T-helper 22 cell (primary cell): ENCODE results near the gene L3MBTL1.

Experiments
- DNase-seq: peaks from one replicate; pipeline ENCODE4 v3.0.0-alpha.2; 2020; ENCODE audit warnings: low read depth

L3MBTL1 gene

DNA sequence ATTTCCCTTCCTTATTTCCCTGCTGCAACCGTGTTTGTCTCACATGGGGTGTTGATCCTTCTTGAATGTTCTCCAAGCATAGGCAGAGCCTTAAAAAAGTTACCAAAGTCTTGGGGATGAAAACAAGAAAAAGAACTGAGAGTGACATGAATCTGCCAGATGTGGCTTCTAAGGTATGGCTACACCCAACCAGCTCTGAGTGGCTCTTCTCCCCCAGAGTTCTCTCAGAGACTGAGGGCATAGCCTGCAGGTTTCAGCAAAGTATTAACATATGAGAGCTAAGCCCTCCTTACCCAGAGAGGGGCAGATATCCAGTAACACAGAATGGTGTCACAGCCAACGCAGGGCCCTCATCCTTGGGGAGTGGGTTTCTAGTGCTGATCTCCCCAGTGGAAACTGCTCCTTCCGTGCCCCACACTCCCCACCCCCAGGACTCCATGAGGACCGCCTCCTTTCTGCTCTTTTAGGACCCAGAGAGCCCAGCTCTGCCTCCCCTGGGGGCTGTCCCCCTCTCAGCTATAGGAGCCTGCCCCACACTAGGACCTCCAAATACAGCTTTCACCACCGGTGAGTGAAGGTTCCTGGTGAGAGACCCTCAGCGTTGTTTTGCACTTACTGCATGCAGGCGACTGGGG, 28.0 kb downstream of the L3MBTL1 start:
- no peak for DNase-seq

DNA sequence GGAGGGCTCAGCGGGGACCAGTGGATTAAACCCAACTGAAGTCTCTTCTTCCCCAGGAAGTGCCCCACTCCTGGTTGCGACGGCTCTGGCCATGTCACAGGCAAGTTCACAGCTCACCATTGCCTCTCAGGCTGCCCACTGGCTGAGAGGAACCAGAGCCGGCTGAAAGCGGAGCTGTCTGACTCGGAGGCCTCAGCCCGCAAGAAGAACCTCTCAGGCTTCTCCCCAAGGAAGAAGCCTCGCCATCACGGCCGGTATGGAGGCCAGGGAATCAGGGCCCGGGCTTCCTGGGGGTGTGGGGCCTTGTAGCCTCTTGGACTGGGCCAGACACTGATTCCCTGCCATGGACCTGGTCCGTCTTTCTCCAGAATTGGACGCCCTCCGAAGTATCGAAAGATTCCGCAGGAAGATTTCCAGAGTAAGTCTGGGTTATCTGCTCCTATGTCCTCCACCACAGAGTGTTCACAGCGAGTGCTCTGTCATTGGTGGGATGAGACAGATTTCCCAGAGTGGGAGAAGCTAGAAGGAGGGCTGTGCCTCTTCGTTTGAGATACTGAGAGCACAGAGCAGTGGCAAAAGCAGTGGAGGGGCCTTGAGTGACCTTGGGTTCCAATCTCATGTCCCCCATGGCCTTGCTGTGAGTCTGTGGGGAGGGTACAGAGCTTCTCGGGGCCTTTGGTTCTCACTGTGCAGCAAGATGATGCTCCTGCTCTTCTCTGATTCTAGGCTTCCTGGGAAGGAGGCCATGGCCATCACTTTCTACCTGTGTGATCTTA, 28.7 kb downstream of the L3MBTL1 start:
- no peak for DNase-seq

DNA sequence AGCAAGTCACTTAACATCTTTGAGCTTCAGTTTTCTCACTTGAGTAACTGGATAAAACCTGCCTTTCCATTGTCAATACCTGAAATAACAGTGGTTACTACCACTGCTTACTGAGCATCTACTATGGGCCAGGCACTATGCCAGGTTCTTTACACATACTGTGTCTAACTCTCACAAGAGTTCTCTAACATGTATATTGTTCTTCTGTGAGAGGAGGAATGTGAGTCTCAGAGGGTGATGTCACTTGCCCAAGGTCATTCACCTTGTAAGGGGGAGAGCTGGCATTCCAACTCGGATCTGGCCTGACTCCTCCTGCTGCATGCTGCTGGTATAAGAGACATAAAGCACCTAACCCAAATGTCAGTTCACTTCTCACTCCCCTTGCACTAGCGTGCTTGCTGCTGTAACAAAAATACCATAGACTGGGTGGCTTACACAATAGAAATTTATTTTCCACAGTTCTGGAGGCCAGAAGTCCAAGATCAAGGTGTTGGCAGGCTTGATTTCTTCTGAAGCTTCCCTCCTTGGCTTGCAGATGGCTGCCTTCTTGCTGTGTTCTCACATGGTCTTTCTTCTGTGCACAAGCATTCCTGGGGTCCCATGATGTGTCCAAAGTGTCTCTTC, 29.4 kb downstream of the L3MBTL1 start:
- no peak for DNase-seq

DNA sequence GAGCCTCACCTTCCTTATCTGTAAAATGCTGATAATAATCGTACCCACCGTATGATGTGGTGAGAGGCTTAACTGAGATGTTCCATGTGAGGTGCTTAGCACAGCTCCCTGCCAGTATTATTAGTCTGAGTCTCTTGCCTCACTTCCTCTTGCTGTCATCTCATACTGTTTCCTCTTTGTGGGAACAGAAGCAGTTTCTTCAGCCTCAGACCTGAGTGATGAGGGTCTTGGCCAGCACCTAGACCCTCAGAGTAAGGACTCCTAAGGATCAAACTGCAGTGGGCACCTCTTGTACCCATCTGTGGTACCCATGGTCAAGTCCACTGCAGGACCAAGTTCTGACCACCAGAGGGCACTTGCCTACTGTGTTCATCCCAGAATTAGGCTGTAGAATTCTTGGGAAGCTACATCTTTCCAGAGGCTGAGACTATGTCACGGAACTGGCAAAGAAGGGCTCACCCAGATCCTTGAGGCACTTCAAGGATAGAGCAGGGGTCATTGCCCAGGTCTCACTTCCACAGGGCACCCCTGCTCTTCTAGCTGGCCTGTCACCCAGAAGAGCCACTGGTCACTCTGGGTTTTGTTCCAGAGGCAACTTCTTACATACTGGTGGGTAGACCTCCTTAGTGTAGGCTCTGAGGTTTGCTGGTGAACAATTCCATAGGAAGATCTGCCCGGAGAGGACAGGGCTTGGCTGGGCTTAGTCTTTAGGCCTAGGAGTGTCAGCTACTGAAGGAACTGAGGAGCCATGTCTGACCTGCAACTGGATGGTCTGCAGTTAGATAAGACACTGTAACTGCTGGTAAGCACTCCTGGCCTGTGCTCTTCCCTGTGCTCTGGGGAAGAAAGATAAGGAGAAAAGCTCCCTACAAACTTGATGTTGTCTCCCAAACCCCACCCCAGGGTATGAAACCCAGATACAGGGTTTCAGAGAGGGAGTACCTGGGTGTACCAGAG, 30.7 kb downstream of the L3MBTL1 start:
- no peak for DNase-seq

DNA sequence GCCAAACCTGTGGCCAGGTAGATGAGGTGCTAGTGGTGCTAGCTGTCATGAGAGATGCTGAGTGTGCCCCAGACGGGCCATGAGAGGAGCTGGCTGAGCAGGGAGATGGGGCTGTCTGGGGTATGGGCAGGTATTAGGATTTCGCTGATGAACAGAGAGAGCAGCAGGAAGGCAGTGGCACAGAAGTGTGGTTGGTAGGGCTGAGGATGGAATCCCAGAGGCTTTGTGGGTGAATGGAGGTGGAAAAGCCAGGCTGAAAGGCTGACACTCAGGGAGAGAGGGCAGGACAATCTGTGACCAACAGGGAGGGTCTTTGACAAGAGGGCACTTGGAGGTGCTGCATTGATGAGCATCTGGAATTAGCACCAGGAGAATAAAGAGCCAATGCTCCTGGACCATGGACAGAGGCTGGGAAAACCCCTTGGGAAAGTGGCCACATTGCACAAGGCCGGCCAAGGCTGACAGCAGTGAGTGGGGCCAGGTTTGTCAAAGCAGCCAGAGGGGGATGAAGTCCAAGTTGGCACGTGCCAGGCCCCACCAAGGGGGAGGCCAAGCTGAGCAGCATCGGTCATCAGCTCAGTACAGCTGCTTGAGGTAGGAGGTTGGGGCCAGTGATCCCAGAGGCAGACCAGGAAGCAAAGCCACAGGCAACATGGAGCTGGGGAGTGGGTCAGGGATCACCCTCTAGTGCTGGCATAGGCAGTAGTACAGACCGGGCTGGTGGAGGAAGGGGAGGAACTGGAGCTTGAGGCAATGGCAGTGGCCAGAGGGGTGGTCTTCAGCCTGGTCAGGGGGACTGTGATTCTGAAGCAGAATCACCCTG, 31.6 kb downstream of the L3MBTL1 start:
- no peak for DNase-seq

DNA sequence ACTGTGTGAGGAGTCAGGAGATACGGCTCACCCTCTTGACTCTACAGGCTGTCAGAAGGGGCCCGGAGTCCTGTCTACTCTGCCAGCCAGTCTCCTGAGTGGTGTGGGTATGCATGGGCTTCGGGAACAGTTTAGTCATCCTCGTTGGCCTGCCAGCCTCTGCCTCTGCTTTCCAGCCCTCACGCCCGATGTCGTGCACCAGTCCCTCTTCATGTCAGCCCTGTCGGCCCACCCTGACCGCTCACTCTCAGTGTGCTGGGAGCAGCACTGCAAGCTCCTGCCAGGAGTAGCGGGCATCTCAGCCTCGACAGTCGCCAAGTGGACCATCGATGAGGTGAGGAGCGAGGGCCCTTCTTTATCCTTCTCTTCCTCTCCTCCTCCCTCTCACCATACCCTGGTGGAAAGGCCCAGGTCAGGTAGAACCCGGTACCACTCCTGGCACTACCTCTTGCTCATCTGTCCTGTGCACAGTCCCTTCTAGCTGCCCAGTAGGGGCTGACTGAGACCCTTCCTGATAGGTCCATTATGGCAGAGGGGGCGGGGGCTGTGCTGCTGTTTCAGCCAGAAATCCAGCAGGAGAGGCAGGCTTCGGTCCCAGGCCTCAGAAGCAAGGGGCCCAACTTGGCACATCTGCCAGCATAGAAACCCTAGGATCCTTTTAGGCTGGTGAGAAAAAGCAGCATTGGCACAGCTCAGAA, 32.6 kb downstream of the L3MBTL1 start:
- DNase-seq: no peak

DNA sequence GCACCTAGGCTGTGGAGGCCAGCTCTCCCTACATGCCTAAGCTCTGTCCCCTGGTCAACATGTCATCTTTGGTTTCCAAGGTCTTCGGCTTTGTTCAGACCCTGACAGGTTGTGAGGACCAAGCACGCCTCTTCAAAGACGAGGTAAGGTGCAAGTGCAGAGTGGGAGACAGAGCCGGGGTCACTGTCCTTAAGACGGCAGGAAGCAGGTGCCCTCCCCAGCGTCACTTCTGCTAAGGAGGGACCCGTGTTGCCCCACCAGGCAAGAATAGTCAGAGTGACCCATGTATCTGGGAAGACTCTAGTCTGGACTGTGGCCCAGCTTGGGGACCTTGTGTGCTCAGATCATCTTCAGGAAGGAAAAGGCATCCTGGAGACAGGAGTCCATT, 33.2 kb downstream of the L3MBTL1 start:
- DNase-seq: no peak

DNA sequence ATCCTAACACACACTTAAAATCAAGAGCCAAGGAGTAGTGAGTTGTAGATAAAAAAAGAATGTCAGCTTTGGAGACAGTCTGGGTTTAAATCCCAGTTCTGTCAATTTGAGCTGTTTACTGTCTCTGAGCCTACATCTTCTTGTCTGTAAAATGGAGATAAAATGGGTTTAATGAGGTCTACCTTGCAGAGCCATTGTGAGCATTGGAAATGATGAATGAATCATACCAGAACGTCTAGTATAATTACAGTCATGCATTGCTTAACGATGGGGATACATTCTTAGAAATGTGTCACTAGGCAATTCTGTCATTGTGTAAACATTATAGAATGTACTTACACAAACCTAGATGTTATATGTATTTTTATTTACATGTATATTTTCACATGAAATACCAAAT, 33.7 kb downstream of the L3MBTL1 start:
- no peak for DNase-seq

DNA sequence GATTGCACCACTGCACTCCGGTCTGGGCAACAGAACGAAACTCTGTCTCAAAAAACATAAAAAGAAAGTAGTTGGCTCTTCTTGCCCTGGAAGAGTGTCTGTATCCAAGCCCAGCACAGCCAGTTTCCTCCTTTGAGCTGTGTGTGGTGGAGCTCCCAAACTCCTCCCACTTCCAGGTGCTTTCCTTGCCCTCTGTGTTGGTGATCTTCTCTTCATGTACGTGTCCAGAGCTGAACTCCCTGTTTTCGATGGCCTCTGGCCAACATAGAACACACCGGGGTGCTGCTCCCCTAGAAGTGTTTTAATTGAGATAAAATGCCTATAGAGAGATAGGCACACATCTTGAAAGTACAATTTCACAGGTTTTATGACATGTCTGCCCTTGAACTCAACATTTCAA, 34.7 kb downstream of the L3MBTL1 start:
- no peak for DNase-seq

DNA sequence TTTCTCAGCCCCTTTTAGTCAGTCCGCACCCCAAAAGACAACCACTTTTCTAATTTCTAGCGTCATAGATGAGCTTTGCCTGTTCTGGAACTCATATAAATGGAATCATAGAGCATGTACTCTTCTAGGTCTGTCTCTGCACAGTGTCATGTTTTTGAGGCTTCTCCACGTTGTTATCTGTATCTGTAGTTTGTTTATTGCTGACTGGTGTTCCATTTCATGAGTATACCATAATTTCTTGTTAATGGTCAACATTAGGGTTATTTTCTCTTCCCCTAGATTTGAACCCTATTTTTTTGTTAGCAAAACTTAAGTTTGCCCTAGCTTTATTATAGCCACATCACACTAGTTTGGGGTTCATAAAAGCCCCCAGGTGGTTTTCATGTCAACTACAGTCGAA, 35.2 kb downstream of the L3MBTL1 start:
- no peak for DNase-seq

DNA sequence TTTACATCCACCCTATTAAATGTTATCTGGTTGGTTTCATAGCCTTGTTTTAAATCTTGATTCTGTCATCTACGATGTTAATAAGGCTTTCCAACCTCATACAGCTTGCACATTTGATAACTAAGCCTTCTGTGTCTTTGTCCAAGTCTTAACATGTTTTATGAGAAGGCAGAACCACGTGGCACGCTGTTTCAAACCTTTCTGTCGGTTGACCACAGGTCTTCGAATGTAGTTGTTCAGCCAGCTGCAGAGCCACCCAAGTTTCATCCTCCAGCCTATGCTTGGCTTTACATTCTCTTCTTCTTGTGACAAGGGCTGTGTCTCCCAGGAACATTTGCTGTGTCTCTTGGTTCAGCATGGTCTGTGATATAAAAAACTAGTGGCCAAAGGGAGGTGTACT, 35.6 kb downstream of the L3MBTL1 start:
- no peak for DNase-seq

DNA sequence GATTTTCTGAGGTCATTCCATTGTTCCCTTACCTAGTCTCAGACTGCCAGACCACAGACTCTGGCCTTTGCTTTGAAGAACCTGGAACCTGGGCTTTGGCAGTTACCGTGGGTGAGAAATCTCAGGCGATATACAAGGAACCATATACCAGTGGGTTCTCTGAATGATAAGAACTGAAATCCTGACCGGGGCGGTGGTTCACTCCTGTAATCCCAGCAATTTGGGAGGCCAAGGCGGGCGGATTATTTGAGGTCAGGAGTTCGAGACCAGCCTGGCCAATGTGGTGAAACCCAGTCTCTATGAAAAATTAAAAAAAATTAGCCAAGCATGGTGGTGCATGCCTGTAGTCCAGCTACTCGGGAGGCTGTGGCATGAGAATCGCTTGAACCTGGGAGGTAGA, 37.0 kb downstream of the L3MBTL1 start:
- no peak for DNase-seq

DNA sequence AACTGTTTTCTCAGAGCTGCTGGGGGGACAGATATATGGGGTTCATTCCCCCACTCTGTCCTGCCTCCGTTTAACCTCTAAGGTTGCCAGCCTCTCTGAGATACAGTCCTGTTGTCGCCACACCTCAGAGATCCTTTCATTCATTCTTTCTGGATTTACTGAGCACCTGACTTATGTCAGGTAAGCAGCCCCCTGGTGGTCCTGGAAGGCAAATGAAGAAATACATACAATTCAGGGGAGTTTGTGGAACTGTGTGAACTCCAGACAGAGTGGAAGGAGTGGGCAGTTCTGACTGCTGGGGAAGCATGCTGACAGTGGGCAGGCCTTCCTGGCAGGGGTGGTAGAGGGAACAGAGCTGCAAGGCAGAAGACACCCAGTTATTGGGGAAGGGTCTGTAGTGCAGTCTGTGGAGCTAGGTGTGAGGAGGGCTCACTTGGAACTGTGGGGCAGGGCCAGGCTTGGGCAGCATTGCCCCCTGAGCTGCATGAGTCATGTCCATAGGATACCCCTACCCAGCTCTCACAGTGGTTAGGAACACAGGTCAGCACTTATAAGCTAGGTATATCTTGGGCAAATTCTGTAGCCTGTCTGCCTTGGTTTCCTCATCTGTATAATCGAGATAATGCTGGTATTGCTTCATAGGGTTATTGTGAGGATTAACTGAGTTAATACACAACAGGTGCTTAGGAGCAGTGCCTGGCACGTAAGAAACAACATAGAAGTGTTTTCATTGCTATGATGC, 38.5 kb downstream of the L3MBTL1 start:
- DNase-seq: no peak

DNA sequence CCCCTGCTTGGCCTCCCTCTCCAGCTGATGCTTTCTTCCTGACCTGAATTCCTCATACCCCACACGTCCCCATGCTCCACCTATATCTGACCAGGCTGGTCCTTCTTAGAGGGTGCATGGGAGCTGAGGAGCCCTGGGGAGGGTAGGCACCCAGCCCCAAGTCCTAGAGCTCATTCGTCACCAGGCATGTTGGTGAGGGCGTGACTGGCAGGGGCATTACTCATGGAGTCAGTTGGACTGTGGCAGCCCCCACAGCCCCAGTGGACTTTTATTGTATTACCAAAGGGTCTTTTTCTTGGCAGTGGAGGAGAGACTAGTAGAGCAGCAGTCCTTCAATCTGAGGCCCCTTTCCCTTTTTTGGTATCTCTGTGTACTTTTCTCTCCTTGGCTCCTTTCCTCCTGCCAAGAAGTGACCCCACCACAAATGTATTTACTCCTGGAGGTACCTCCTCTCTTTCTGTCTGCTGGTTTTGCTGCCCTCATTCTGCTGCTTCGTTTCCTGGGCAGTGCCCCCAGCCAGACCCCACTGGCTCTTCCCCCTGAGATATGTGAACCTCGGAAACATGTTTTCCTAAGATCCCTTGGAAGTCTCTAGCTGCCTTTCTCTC, 40.9 kb downstream of the L3MBTL1 start:
- no peak for DNase-seq

DNA sequence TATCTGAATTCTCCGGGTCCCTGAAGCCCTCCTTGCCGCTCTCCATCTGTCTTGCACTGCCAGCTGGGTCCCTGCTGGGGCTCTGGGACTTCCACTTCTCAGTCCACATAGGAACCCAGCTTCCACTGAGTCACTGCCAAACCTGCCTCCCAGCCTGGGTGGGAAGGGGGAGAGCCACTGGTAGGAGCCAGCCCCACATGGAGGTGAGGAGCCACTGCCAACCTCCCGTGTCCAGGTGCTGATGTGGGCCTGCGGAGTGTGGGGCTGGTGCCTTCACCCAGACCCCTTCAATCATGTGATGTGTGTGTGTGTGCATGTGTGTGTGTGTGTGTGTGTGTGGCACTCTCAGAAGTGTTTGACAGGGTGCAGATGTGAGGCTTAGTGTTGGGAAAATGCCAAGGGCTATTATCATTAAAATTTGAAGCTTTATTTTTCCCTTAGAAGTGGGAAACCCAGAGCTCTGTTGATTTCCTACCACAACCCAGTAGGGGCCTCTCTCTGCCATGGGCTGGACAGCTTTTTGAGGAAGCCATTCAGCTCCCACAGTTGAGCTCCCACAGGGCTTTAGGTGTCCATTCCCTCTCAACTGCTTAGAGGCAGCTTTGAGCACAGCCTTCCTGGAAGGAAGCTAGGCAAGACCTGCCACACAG, 42.0 kb downstream of the L3MBTL1 start:
- DNase-seq: no peak

DNA sequence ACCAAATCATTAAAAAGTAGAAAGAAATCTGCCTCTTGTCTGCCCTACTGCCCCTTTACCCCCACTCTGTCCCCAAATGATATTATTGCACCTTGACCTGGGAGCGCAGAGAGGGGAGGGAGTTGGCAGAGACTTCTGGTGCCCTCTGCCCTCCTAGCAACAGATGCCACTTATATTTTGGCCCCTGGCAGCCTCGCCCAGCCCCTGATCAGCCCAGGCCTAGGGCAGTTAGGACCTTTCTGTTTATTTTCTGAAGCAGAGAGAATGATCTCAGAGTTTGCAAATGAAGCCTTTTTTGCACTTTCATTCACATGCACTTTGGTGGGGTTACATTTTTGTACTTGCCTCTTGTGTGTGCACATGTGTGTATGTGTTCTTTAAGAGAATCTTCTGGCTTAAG, 43.0 kb downstream of the L3MBTL1 start:
- no peak for DNase-seq

DNA sequence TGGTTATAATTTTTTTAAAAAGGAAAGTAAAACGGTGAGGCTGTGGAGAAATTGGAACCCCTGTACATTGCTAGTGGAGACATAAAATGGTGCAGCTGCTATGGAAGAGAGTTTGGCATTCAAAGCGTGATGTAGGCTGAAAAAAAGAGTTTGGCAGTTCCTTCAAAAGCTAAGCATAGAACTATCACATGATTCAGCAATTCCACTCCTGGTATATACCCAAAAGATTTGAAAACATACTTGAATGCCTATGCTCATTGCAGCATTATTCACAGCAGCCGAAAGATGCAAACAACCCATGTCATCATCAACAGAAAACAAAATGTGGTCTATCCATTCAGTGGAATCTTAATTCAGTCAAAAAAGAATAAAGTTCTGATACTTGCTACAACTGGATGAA, 46.9 kb downstream of the L3MBTL1 start:
- DNase-seq: no peak

DNA sequence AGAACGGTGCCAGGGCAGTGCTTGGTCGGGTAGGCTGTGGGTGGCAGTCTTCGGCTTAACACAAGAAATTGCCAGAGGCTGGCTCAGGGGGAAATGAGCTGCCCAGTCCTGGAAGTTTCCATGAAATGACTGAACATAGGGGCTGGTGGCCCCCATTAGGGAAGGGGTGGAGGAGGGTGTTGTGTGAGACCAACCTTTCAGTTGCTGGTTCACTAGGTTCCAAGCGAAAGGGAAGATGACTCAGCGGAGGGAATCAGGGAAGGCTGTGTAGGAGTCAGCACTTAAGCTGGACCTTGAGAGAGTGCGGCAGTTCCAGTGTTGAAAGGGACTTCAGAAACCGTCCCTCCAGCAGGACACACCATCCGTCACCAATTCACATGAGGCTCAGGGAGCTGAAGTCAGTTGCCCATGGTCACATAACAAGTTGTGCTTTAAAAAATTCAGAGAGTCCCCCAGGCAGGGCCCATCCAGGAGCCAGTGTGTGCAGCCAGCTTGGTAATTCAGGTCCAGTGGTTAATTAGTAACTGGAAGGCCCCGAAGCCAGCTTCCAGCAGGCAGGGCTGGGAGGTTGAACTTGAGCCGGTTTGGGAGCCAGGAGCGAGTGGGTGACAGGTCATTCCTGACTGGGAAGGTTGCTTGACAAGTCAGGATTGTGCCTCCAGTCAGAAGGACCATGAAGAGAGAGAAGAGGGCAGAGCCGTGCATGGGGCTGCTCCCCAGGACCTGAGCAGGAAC, 51.1 kb downstream of the L3MBTL1 start, which contains the start of gene SGK2:
Gene SGK2, plus strand, starts transcription at position 616 of the 735 bp plus-strand sequence. CDS start 7,469 bp downstream, outside the sequence.
- no peak for DNase-seq
